ENCODE results near the gene POU6F1.

DNA sequence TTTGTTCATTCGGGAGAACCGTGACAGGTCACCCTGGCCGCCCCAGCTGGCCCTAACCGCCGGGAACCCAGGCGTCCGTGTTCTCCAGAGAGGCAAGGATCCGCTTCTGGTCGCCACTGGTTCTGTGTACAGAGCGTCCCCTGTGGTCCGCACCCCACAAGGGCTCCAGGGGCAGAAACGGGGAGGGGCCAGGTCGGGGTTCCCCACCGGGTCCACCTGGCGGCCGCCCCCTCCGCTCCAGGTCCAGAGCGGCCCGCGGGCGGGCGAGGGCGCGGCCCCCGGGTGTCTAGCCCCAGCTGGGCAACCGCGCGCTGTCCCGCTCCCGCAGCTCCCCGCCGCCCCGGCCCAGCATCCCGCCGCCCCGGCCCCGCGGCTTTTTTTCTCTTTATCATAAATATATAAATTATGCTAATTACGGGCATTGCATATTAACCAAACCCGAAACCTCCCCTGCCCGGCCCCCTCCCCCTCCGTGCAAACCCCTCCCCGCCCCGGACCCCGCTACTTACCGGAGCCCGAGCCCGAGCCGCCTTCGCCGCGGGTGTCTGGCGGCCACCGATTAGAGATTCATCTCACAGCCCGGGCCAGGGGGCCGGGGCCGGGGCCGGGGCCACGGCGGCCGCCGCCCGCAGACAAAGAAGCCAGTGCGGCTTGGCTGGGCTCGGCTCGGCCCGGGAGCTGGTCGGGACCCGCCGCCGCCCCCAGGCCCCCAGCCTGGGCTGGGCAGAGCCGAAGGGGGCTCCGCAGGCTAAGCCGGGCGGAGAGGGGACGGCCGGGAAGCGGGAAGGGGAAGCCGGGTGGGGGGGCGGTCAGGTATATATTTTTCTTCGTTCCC is 512 bp downstream of the POU6F1 start:
- TF ChIP-seq, protein P1, sequence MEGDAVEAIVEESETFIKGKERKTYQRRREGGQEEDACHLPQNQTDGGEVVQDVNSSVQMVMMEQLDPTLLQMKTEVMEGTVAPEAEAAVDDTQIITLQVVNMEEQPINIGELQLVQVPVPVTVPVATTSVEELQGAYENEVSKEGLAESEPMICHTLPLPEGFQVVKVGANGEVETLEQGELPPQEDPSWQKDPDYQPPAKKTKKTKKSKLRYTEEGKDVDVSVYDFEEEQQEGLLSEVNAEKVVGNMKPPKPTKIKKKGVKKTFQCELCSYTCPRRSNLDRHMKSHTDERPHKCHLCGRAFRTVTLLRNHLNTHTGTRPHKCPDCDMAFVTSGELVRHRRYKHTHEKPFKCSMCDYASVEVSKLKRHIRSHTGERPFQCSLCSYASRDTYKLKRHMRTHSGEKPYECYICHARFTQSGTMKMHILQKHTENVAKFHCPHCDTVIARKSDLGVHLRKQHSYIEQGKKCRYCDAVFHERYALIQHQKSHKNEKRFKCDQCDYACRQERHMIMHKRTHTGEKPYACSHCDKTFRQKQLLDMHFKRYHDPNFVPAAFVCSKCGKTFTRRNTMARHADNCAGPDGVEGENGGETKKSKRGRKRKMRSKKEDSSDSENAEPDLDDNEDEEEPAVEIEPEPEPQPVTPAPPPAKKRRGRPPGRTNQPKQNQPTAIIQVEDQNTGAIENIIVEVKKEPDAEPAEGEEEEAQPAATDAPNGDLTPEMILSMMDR (IDR thresholded peaks at IDR 0.05): peak in 4 of 7 experiments; percentile 15 to 45 (median 22)
- peak in 2 of 3 donors; percentile 22 to 30 for TF ChIP-seq POLR2A (IDR thresholded peaks at IDR 0.05)
